Astrocyte of the hippocampus (primary cell): ENCODE data around the gene ME2.
A peak's percentile ranks its signal among the peaks of the same experiment; 100 is the strongest.
"Not testable (repeated sequence)": the region's sequence is repeated elsewhere in the genome, so short reads cannot be mapped to it uniquely, and the experiment has no call there.

Experiments
- DNase-seq: peaks from one replicate; pipeline ENCODE4 v3.0.0; 2011; ENCODE audit warnings: low read depth, low spot score

Gene ME2

DNA sequence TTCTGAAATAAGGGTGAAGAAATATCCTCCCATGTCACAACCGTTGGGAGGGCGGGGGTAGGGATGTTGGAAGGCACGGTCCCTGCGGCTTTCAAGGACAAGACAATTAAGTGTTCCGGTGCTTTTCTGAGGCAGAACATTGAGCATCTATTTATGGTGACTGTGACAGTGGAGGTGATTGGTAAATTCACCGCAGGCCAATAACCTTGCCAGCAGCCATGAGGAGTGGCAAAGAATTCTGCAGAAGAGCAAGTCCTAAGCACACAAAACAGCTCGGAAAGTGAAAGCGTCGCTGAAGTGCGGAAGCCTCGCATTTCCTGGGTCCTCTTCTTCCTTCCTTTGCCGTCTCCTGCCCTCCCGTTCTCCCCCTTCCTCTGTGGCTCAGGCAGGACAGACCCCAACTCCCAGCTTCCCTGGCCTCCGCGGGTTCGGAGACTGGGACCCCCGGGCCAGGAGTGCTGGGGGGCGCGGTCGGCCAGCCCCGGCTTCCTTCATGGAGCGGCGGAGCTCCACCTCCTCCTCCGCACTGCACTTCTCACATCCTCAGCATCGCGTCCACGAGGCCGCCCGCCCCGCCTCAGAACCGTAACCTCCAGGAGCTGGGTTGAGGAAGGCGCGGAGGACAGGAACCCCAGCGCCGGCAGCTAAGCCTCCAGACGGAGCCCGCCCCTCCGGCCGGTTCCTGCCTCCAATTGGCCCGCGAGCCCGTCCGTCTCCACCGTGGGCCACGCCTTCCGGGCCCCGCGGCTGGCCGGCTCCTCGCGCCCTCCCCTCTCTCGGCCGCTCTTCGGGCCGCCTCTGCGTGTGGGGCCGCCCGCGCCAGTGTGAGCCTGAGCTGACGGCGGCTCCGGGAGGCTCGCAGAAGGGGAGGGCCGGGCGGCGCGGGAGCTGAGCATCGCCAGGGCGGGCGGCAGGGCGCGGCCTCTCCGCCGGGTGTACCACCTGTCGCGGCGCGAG lies at the start of gene ME2:
ME2 (plus strand) TSS at position 774 of the 957 bp plus-strand sequence. CDS start 16,703 bp downstream, outside the sequence.
- DNase-seq, result peak; percentile 97

DNA sequence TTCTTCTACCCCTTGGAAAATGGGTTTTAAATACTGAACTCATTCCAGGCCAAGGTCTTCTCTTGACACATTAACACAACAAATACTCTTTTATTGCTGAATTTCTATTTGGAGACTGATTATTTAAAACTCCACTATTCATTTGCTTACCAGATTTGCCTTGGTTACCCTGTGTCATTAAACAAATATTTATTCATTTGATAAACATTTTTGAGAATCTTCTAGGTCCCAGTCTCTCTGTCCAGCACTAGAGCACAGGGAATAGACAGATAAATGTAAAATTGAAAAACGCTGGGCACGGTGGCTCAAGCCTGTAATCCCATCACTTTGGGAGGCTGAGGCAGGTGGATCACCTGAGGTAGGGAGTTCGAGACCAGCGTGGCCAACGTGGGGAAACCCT lies 49.3 kb upstream of the ME2 start:
- no peak for DNase-seq

DNA sequence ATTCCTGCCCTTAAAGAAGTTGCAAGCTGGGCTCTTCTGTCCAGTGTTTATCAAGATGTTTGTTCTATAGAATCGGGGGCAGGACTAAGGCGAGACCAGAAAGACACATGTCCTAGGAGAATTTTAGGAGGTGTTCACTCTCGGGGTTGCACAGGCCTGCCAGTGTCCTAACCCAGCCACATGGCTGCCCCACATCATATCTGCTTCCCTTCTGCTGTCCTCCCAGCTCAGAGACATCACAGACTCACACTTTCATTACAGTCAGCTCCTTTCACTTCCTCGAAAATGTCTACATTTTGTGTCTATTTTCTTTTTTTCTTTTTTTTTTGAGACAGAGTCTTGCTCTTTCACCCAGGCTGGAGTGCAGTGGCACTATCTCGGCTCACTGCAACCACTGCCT lies 48.4 kb upstream of the ME2 start:
- DNase-seq, result no peak

DNA sequence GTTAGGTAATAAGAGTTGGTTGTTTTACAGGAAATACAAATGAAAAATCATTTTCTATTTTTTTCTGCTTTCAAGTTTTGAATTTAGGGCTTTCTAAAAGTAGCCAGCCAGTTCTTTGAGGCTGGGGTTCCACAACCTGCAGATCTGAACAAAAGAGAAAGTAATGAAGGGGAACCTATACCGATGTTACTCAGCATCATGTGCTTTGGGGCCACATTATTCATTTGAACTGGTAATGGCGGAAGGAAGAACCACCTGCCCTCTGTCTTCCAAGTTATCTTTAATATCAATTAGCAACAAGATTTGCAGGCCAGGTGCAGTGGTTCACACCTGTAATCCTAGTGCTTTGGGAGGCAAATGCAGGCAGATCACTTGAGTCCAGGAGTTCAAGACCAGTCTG lies 46.2 kb upstream of the ME2 start:
- DNase-seq, result no peak

DNA sequence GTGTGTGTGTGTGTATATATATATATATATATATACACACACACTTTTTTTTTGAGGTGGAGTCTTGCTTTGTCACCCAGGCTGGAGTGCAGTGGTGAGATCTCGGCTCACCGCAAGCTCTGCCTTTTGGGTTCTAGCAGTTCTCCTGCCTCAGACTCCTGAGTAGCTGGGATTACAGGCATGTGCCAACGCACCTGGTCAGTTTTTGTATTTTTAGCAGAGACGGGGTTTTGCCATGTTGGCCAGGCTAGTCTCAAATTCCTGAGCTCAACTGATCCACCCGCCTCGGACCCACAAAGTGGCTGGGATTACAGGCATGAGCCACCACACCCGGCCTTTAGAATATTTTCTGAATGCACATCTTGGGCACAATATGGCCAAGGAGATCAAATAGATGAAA lies 45.4 kb upstream of the ME2 start:
- not testable (repeated sequence) for DNase-seq

DNA sequence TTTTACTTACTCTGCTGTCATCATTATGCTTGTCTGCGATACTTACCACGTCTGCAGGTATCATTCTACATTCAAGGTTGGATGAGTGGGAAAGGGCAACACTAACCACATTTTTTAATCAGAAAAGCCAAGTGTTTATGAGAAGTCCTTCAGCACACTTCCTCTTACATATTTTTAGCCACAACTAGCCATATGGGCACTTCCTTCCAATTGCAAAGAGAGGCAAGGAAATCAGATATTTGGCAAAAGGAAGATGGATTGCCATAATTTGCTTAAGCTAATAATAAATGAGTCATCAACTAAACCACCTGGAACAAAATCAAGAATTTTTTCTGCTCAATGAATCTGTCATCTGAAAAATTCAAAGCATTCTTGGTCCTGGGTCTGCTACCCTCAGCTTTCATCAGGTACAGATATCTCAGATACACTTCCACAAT lies 42.4 kb upstream of the ME2 start:
- peak; percentile 75 for DNase-seq

DNA sequence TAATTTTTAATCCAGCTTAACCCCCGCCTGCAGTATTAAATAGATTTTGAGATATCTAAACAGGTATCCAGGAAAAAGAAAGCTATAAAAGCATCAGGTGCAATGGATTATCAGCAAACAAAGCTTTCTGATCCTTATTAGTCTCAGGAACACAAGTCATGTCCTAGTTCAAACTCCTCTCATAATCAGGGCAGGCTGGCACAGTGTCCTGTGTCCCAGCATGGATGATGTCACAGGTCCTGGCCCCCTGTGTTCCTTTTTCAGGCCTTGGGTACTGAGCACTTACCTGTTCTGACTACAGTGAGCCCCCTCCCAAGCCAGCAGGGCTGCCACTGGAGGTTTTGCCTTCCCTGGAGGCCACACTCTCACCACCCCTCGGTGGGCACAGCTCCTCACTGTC lies 39.6 kb upstream of the ME2 start:
- no peak for DNase-seq

DNA sequence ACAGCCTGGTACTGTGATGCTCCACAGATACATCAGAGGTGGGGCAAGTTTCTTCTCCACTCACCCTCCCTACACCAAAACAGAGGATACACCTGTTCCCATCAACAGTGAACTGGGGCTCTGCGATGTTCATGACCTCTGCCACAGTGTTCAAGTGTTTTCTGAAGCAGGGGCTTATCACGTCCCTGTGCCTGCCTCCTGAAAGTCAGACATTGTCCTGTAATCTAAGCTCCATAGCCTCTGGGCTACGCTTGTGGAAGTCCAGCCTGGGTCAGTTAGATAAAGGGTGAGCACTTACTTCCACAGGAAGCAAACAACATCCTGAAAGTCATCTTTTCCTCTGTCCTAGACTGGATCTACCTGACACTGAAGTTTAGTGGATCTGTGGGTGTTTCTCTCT lies 38.9 kb upstream of the ME2 start:
- DNase-seq, result no peak

DNA sequence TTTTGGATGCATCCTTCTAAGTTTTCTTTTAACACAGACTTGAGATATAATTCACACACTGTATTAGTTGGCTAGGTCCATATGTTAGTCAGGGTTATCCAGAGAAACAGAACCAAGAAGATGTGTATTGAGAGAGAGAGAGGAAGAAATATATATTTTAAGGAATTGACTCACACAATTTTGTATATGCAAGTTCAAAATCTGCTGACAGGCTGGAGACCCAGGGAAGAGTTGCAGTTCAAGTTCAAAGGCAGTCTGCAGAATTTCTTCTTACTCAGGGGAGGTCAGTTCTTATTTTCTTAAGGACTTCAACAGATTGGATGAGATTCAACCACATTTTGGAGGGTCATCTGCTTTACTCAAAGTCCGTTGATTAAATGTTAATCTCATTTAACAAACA lies 36.1 kb upstream of the ME2 start:
- DNase-seq, result no peak

DNA sequence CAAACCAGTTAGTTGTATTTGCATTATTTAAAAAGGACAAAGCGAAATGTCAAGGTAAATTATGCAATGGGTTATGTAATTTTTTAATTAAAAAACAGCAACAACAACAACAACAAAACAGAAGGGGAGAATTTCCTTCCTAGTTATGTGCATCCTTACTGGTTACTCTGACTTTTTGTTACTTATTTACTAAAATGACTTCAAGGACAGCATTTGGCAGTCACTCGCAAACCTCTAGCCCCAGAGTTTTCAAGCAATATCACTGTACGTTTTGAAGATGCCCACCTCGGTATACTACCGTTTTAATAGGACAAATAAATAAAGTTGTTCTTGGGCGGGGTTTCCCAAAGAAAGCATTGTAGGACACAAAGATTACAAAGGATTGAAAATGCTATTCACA lies 34.4 kb upstream of the ME2 start:
- DNase-seq, result no peak

DNA sequence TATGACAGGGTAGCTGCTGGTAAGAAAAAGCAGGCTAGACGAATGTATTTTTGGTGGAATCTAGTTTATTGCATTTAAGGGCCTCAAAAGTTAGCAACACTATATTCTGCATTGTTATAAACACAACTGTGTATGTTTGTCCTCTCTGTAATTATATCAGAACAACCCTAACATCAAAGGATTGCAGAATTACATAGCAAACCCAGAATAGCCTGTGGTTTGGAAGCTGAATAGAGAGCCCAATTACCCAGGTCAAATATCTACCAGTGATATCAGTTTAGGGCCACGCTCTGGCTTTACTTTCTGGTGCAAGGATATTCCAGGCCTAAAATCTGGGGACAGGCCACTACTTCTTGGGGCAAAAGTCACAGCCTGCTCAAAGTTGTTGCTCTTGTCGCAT lies 34.0 kb upstream of the ME2 start:
- DNase-seq, result no peak

DNA sequence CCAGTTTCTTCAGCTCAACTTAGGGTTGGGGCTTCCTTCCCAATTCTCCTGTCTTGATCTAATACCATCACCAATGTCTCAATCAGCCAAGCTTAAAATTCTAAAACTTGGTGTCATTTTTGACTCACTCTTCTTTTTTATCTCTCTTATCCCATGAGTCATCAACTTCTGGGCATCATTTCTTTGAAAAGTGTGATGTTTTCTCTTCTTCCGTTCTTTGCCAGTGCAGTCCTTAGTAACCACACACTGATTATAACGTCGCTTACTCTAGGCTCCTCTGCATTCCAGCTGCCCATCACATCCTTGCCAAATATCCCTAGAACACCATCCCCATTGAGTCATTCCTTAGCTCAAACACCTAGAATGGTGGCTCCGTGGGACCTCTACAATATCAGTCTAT lies 31.7 kb upstream of the ME2 start:
- DNase-seq, result peak; percentile 53

DNA sequence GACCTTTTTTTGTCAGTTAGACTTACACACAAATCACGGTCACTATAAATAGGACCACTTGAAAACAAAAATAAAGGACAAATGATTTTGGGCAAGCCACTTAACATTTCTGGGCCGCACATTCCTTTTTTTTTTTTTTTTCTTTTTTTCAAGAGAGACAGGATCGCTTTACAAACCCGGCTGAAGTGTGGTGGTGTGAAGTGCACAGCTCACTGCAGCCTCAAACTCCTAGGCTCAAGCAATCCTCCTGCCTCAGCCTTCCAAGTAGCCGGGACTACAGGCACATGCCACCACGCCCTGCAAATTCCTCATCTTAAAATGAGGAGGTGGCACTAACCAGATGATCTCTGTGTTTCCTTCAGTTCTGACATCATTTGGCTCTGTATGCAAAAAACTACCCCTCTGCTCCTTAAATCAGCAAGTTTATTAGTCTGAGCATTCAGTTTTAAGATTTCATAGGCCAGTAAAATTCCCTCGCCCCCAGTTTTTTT lies 30.8 kb upstream of the ME2 start:
- no peak for DNase-seq

DNA sequence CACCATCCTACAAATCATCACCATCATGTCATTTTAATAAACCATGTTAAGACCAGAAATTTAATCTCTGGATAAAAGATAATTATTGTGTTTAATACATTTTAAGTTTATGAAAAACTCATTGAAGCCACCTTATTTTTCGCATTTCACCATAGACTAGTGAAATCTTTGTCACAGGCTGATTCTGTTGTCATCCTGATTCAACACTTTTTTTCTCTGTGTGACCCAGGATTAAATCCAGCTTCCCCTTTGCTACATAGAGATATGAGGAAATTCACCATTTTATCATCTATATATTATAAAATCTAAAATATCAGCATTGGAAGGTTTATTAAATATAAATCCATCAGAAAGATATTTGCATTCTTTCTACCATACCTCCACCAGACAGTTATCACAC lies 29.9 kb upstream of the ME2 start:
- DNase-seq, result no peak

DNA sequence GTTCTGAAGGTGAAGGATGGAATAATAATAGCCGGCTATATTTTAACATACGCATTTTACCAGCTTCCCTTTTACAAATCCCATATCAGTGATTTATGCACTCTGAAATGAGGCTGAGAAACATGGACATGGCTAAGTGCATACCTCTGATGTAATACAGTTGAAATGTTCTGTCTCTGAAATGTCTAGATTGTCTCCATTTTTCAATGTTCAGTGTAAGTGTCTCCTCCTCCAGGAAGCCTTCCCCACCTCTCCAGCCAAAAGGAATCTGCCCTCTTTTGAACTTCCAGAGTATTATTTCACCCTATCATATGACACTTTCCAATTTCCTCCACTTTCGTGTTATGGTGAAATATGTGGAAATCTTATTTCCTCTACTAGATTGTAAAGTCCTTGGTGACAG lies 29.5 kb upstream of the ME2 start:
- no peak for DNase-seq

DNA sequence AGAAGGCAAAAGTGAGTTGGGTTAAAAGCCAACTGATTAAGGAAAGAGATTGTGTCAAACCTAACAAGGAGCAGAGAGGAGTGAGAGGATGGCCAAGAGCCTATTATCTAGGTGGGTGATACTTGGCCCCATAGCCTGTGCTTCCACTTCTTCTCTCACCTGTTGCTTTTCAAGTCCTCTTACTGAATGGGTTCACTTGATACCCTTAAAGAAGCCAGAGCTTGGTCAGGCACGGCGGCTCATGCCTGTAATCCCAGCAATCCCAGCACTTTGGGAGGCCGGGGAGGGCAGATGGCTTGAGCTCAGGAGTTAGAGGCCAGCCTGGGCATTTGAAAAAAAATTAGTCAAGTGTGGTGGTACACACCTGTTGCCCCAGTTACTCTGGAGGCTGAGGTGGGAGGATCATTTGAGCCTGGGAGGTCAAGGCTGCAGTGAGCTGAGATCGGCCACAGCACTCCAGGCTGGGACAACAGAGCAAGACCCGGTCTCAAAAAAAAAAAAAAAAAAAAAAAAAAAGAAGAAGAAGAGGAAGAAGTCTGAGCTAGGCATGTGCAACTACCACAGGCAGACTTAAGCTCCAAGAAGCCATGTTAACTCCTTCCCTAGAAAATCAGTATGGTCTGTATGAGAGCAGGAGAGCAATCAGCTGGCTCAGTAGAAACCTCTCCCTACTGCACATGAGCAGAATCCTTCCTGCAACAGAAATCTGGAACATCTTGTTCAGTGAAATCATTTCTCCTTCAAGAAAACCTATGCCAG lies 28.4 kb upstream of the ME2 start:
- DNase-seq, result no peak

DNA sequence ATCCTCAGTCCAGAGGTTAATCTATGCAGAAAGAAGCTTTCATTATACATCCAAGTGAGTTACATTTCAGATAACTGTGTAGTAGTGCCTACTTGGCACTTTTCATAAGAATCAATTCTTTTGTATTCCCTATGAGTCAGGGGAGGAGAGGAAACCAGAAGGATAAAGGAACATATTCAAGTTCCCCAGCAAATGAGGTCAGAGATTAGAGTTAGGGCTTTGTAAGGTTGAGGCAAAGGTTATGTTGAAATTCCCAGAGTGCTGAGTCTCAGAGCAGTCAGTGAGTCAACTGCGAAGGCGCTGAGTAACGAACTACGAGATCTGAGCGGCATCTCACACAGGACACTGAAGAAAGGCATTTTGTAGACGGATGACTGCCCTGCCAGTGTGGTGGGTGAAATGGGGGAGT lies 25.1 kb upstream of the ME2 start:
- DNase-seq, result peak; percentile 70

DNA sequence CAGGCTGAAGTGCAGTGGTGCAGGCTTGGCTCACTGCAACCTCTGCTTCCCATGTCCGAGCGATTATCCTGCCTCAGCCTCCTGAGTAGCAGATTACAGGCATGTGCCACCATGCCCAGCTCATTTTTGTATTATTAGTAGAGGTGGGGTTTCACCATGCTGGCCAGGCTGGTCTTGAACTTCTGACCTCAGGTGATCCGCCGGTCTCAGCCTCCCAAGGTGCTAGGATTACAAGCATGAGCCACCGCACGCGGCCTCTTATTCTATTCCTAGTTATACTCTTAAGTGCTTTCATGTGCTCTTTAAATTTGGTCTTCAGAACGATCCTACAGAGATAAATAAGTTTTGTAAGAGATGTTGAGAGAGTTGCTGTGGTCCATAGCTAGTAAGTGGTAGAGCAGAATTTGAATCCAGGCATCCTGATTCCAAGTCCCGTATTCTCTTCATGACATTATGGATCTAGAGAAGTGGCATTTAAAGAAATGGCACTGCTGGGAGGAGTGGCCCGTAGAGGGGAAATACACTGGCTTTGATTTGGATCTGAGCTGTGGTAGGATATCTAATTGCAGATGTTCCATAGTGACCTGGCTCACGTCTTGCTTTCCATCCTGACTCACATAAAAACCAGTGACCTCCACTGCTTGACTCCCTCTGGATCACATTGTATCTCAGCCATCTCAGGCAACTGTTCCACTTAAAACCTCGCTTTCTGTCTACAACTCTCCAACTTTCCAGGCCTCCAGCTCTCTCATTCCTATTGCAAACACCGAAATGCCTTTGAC lies 22.8 kb upstream of the ME2 start:
- DNase-seq, result no peak

DNA sequence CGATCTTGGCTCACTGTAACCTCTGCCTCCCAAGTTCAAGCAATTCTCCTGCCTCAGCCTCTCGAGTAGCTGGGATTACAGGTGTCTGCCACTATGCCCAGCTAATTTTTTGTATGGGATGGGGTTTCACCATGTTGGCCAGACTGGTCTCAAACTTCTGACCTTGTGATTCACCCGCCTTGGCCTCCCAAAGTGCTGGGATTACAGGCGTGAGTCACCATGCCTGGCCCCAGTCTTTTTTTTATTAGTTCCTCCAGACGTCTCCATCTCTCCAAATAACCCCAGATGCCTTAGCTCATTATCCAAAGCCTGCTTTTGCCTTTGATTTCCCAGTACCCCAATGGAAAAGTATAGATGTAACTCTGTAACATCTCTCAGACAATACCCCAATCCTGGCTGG lies 21.8 kb upstream of the ME2 start:
- not testable (repeated sequence) for DNase-seq

DNA sequence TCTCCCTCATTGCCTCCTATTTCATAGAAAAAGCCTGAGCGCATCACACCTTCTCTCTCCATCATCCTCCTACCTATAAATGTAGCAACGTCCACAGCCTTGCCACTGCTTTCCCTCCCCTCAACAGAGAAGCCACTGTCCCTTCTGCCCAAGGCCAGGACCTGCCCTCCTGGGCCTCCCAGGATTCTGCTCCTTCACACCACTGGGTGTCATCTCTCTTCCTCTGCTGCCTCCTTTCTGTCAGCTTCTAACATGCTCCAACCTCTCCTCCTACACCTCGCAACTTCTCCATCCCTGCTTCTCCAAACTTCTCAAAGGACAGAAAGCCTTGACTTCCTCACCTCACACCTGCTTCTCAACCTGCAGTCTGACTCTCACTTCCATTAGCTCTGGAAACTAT lies 21.2 kb upstream of the ME2 start:
- no peak for DNase-seq

DNA sequence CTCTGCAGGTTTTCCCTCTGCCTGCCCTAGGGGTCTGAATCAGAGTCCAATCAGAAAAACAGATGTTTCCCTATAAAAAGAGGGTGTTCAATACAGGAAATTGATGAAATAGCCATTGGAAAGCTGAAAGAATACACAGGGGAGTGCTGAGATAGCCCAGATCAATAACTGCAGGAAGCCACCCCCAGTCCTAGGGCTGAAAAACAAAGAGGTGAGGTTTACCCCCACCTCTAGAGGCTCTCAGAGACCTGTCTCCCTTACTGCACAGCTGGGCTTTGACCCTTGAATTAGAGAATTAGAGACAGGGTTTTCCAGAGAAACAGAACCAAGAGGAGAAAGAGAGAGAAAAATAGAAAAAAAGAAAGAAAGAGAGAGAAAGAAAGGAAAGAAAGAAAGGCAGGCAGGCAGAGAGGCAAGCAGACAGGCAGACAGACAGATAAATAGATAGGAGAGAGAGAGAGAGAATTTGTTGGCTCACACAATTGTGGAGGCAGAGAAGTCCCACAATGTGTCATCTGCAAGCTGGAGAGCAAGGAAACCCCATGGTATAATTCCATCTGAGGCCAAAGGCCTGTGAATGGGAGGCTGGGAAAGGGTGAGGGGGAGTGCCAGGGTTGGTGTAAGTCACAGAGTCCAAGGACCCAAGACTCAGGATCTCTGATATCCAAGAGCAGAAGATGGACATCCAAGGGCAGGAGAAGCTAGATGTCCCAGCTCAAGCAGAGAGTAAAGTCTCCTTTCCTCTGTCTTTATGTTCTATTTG lies 18.9 kb upstream of the ME2 start:
- DNase-seq, result no peak
